ENCODE measurements around the gene PRKAR1A.
A peak's percentile ranks its signal among the peaks of the same experiment; 100 is the strongest.

Gene PRKAR1A

DNA sequence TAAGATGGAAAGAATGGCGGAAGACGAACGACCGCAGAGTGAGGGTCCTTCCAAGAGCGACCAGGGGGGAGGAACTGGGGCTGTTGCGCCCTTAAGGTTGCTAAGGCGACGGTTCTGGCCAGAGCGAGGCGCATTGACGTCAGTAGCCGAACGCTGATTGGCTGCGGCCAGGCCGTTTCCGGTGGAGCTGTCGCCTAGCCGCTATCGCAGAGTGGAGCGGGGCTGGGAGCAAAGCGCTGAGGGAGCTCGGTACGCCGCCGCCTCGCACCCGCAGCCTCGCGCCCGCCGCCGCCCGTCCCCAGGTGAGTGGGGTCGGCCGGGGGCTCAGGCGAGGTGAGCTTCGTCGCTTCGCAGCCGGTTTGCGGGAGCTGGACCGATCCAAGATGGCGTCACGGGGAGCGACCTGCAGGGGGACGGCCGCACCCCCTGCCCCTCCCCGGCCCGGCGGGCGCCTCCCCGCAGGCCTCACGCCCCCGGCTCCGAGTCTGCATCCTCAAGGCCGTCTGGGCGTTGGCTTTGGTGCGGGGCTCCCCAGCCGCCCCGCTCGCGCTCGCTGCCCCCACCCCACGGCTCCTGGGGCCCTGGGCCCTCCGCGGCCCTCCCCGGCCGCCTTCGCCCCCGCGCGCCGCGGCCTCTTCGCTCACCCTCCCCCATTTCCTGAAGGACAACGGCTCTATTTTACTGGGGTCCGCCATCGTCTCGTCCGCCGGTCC lies at the start of gene PRKAR1A:
Gene PRKAR1A (plus strand): TSS at position 184 of the 713 bp plus-strand sequence. CDS start 2,970 bp downstream, outside the sequence.
- H3K9ac ChIP-seq (ENCODE audit: low read length), result peak within 1 kb of the TSS; percentile 99
- peak within 1 kb of the TSS; percentile 64 for H2AFZ ChIP-seq (ENCODE audit: low read length)
- peak within 1 kb of the TSS; percentile 86 for H3K4me2 ChIP-seq (ENCODE audit: low read depth, low read length)
- TF ChIP-seq EZH2phosphoT487 (IDR thresholded peaks at IDR 0.05; ENCODE audit: low read length), result no peak
- no peak for TF ChIP-seq EZH2 (optimal IDR thresholded peaks at IDR 0.05; ENCODE audit: low read depth, low read length)
- no peak for TF ChIP-seq CTCF (IDR thresholded peaks at IDR 0.05; ENCODE audit: low read length)
- H3K4me3 ChIP-seq (ENCODE audit: low read length), result peak within 1 kb of the TSS; percentile 90
- H3K4me1 ChIP-seq (ENCODE audit: low read length), result peaks cover 25% of the 10 kb centered on the region
- peak; percentile 96 for DNase-seq
- 0 out of 2 replicates have a peak, but pooled peaks cover 3% of the 10 kb centered on the region for H4K20me1 ChIP-seq (ENCODE audit: insufficient read depth, low read length)
- peaks cover 13% of the 10 kb centered on the region for H3F3A ChIP-seq (ENCODE audit: insufficient read depth, low read length)
- no peaks in the 10 kb centered on the region for H3K27me3 ChIP-seq (replicated peaks; ENCODE audit: insufficient read depth, low read length)
- peaks cover 51% of the 10 kb centered on the region for H3K79me2 ChIP-seq (ENCODE audit: low read length)
- no peaks in the 10 kb centered on the region for H3K9me2 ChIP-seq (replicated peaks; ENCODE audit: insufficient read depth, low read length)
- H3K9me3 ChIP-seq (replicated peaks; ENCODE audit: insufficient read depth, low read length), result no peaks in the 10 kb centered on the region
- peak within 1 kb of the TSS; percentile 99 for H3K27ac ChIP-seq (ENCODE audit: low read length)
- H3K36me3 ChIP-seq (replicated peaks; ENCODE audit: insufficient read depth, low read length), result peaks cover 5% of the 10 kb centered on the region

DNA sequence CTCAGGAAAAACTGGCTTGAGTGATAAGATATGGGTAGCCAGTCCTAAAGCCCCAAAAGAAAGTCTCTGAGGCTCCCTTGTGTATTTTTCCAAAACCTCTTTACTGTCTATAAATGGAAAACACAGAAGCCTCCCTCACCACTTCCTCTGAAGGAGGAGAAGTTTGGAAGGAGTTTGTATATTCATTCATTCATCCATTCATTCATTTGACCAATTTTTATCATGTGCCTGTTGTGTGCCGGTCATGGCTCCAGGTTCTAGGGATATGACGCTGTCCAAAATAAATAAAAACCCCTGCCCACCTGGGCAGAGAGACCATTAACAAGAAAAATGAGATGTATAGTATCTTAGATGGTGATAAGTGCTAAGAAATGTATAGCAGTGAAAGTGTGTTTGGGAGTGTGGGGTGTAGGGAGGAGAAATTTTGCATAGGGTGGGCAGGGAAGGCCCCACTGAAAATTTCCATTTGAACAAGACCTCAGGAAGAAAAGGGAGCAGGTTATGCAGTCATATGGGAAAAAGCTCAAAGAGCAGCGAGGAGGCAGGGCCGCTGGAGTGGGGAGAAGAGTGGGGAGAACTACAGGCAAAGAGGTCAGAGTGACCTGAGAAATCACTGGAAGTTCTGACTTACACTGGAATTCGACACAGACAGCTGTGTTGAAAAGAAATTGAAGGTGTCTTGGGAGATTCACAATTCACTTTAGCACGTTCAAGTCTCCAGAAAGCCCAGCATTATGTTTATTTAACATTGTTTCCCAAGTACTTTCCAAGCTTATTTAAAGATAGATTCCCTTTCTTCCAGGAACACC lies 48.8 kb upstream of the PRKAR1A start:
- Histone ChIP-seq H3K27ac (ENCODE audit: low read length) (no peak overlapping the region), H2AFZ (ENCODE audit: low read length) (no peak overlapping the region), H4K20me1 (ENCODE audit: insufficient read depth, low read length) (no peaks in the 10 kb centered on the region), H3F3A (ENCODE audit: insufficient read depth, low read length) (peaks cover 48% of the 10 kb centered on the region), H3K9ac (ENCODE audit: low read length) (no peak overlapping the region), H3K36me3 (replicated peaks; ENCODE audit: insufficient read depth, low read length) (no peaks in the 10 kb centered on the region), H3K27me3 (replicated peaks; ENCODE audit: insufficient read depth, low read length) (no peaks in the 10 kb centered on the region), H3K9me3 (replicated peaks; ENCODE audit: insufficient read depth, low read length) (no peaks in the 10 kb centered on the region), H3K4me3 (ENCODE audit: low read length) (no peak overlapping the region), H3K4me1 (ENCODE audit: low read length) (peaks cover 56% of the 10 kb centered on the region), H3K4me2 (ENCODE audit: low read depth, low read length) (0 out of 2 replicates have a peak overlapping the region, but pooled peaks have one; percentile 71), H3K9me2 (replicated peaks; ENCODE audit: insufficient read depth, low read length) (no peaks in the 10 kb centered on the region), H3K79me2 (ENCODE audit: low read length) (no peaks in the 10 kb centered on the region)
- no peak for TF ChIP-seq EZH2 (optimal IDR thresholded peaks at IDR 0.05; ENCODE audit: low read depth, low read length)
- no peak for TF ChIP-seq EZH2phosphoT487 (IDR thresholded peaks at IDR 0.05; ENCODE audit: low read length)
- no peak for TF ChIP-seq CTCF (IDR thresholded peaks at IDR 0.05; ENCODE audit: low read length)
- no peak for DNase-seq

DNA sequence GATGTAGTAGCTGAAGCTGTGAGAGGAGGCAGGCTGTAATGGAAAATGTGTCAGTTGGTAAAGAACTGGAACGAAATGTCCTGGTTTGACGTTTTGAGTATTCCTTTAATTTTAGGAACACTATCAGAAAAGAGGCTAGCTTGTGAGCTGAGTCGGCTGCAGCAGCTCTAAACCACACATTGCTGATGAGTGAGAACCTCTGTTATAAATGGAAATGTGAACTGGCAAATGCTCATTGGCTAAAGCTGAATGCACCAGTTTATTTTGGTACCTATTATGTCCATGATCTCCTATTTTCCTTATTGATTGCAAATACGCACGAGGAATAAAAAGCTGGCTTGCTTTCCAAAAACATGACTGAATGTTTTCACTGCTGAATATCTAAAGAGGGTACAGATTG lies 43.9 kb upstream of the PRKAR1A start:
- H2AFZ ChIP-seq (ENCODE audit: low read length), result no peak overlapping the region
- H3K9me3 ChIP-seq (replicated peaks; ENCODE audit: insufficient read depth, low read length), result no peaks in the 10 kb centered on the region
- no peaks in the 10 kb centered on the region for H4K20me1 ChIP-seq (ENCODE audit: insufficient read depth, low read length)
- 0 out of 2 replicates have a peak, but pooled peaks cover 3% of the 10 kb centered on the region for H3F3A ChIP-seq (ENCODE audit: insufficient read depth, low read length)
- no peak overlapping the region for H3K4me2 ChIP-seq (ENCODE audit: low read depth, low read length)
- TF ChIP-seq CTCF (IDR thresholded peaks at IDR 0.05; ENCODE audit: low read length), result no peak
- TF ChIP-seq EZH2phosphoT487 (IDR thresholded peaks at IDR 0.05; ENCODE audit: low read length), result no peak
- no peak for TF ChIP-seq EZH2 (optimal IDR thresholded peaks at IDR 0.05; ENCODE audit: low read depth, low read length)
- H3K4me1 ChIP-seq (ENCODE audit: low read length), result peaks cover 18% of the 10 kb centered on the region
- H3K4me3 ChIP-seq (ENCODE audit: low read length), result no peak overlapping the region
- H3K9ac ChIP-seq (ENCODE audit: low read length), result no peak overlapping the region
- DNase-seq, result no peak
- H3K27ac ChIP-seq (ENCODE audit: low read length), result no peak overlapping the region
- no peaks in the 10 kb centered on the region for H3K9me2 ChIP-seq (replicated peaks; ENCODE audit: insufficient read depth, low read length)
- H3K36me3 ChIP-seq (replicated peaks; ENCODE audit: insufficient read depth, low read length), result no peaks in the 10 kb centered on the region
- H3K79me2 ChIP-seq (ENCODE audit: low read length), result no peaks in the 10 kb centered on the region
- no peaks in the 10 kb centered on the region for H3K27me3 ChIP-seq (replicated peaks; ENCODE audit: insufficient read depth, low read length)

All from MM.1S (cell line).